NCI-H2029 (cell line): ENCODE data around the gene ERCC3.
"Not testable (repeated sequence)": the region's sequence is repeated elsewhere in the genome, so short reads cannot be mapped to it uniquely, and the experiment has no call there.

Experiments used
- DNase-seq: peaks from one replicate; lab custom pipeline; 2025; lab: John Stamatoyannopoulos, UW

ERCC3 gene

DNA sequence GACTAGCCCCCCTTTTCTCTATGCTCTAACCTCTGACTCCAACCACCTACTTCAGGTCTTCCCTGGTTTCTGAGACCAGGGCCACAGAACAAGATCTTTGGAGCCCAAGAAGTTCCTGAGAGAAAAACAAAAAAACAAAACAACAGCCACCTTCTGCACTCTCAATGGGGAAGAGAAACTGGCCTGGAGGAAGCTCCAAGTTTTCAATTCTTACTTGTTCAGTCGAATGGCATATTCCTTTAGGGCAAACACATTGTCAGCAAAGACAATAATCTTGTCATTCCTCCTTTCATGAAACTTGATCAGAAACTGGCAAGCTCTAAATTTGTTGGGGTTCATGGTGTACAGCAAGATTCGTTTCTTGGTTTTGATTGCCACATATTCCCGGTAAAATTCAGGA lies 15.0 kb downstream of the ERCC3 start:
- no peak for DNase-seq

DNA sequence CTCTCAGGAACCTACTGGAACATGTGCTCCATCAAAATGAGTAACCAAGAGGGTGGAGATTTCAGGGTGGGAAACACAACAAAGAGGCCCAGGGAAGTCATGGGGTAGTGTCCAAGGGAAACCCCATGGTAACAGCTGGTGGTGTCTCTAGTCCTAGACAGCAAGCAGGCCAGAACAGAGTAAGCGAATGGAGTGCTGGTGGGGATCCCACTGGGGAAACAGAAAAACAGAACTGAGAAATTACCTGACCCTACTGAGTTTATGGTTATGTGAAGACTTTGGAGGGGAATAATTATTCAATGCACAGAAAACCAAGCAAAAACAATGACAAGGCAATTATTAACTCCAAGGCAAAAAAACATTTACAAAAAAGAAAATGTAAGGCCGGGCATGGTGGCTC lies 16.9 kb downstream of the ERCC3 start:
- DNase-seq = no peak

DNA sequence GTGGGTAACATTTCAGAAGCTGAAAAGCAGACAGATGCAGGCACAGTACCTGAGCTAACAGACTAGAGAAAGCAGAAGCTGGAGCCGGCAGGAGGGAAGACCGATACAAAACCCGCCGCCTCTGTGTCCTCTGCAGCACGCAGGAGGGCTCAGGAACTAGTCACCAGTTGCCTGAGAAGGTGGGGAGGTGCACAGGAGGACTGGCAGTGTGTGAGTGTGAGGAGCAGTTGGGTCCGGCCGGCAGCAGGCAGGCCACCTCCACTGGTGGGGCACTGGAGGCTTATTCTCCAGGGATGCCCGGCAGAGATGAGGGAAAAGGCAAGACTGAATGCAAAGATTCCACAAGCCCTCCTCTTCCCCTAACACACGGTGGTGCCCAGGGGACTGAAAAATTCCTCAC lies 18.2 kb downstream of the ERCC3 start:
- DNase-seq = no peak

DNA sequence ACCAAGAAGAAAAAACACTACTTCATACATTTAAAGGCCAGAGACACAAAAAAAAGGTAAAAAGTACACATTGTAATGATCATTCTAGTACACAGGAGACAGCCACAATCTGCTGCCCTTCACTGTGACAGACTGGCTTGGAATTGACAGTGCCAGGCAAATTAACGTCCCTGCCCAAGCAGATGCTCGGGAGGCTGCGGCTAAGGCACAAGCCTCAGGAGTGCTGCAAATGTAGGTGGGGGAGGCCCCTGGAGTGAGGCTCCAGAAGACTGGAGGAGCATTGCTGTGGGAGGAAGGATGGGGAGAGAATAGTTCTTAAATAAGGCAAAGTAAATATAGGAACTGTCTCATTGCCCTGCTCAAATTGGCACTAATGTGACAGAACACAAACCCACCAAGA lies 18.6 kb downstream of the ERCC3 start:
- DNase-seq = no peak

GRCh38 chr2:127270663-127271062 lies 23.3 kb downstream of the ERCC3 start:
- DNase-seq = no peak

DNA sequence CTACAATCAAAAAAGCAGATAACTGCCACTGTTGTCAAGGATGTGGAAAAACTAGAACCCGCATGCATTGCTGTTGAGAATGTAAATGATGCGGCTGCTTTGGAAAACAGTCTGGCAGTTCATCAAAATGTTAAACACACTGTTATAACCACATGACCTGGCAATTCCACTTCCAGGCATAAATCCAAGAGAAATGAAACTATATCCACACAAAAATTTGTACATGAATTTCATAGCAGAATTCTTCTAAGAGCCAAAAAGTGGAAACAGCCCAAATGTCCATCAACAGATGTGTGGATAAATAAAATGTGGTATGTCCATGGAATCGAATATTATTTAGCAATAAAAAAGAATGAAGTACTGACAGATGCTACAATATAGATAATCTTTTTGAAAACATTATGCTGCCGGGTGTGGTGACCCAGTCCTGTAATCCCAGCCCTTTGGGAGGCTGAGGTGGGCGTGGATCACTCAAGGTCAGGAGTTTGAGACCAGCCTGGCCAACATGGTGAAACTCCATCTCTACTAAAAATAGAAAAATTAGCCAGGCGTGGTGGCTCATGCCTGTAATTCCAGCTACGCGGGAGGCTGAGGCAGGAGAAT lies 32.0 kb downstream of the ERCC3 start:
- no peak for DNase-seq

DNA sequence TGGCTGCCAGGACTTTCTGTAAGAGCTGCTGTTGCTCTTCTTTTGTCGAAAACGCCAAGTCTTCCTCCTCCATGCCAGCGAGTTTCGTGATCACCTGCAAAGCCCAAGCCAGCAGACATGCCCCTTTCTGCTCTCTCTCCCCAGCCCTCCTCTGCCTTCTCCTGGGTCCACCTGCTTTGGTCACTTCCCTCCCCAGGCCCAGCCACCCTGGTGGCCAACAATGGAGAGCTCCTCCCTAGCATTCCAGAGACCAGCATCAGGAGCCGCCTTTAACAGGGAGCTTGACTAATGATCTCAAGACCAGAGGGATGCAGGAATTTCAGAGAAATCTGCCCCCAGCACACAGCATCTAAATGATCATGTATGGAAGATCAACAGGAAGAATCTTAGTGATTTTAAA lies 34.6 kb downstream of the ERCC3 start:
- no peak for DNase-seq

DNA sequence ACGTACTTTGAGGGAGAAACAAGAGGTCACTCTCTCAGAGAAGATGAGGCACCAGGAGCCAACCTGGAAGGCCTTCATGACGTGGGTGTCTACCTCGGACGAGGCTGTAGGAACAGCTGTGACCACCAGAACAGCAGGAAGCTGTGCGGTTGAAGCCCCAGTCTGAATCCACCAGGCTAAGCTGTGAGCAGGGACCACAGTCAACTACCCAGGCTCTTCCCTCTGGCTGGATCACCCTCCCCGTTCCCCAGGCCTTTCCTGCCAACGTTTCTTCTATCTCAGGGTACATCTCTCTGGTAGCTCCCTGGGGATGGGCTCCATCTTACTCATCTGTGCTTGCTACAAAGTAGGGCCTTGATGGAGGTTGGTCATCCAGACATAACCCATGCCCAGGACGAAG lies 37.1 kb downstream of the ERCC3 start:
- no peak for DNase-seq

GRCh38 chr2:127256381-127256780 lies 37.6 kb downstream of the ERCC3 start:
- DNase-seq = no peak

DNA sequence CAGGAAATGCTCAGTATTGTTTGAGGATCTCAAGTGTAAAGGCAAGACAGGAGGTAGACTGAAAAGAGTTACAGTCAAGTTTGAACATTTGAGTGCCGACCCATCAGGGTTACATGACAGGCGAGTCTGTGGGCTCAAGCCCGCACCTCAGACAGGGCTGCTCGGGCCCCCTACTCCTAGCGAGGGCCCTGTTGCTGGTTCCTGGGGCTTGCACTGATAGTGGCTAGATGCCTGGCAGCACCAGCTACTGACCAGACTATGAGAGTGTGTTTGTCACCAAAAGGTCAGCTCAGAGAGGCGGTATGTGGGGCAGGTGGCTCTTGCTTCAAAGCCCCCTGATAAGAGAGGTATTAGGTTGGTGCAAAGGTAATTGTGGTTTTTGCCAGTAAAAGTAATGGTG lies 38.2 kb downstream of the ERCC3 start:
- DNase-seq = no peak

DNA sequence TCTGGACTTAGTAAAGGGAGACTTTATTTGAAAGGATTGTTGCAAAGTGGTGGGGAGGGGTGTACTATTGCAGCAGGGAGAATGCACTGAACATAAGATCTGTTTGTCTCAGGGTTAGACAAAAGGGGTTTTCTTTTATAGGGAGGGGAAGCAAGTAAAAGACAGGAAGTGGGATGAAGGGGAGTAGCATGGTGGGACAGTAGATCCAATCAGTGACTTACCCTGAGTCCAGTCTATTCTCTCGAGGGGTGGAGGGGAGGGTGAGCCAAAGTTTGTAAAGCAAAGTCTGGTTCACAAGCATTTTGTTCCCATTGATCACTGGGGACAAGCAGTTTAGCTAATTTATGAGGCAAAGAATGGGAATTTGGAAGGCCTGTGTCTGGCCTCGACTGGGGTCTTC lies 38.8 kb downstream of the ERCC3 start:
- DNase-seq = no peak

- DNase-seq = no peak
Observed at GRCh38 chr2:127254386-127254981, 39.5 kb downstream of the ERCC3 start.

DNA sequence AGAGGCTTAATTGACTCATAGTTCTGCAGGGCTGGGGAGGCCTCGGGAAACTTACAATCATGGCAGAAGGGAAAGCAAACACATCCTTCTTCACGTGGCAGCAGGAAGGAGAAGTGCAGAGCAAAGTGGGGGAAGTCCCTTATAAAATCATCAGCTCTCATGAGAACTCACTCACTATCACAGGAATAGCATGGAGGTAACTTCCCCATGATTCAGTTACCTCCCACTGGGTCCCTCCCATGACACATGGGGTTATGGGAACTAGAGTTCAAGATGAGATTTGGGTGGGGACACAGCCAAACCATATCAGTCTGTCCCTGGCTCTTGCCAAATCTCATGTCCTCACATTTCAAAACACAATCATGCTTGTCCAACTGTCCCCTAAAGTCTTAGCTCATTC lies 52.8 kb downstream of the ERCC3 start:
- DNase-seq = not testable (repeated sequence)

DNA sequence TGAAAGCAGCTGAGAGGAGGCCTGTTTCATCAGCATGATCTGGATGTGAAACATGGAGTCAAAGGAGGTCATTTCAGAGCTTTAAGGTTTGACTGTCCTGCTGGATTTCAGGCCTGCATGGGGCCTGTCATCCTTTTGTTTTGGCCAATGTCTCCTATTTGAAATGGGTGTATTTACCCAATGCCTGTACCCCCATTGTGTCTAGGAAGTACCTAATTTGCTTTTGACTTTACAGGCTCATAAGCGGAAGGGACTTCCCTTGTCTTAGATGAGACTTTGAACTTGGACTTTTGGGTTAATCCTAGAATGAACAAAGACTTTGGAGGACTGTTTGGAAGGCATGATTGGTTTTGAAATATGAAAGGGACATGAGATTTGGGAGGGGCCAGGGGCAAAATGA lies 54.5 kb downstream of the ERCC3 start:
- no peak for DNase-seq

DNA sequence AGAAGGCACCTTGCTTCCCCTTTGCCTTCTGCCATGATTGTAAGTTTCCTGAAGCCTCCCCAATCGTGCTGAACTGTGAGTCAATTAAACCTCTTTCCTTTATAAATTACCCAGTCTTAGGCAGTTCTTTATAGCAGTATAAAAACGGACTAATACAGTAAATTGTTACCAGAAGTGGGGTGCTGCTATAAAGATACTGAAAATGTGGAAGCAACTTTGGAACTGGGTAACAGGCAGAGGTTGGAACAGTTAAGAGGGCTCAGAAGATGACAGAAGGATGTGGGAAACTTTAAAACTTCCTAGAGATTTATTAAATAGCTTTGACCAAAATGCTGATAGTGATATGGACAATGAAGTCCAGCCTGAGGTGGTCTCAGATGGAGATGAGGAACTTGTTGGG lies 56.2 kb downstream of the ERCC3 start:
- DNase-seq = not testable (repeated sequence)

- no peak for DNase-seq
Observed at GRCh38 chr2:127235082-127235702, 58.8 kb downstream of the ERCC3 start.

GRCh38 chr2:127233710-127234109 lies 60.2 kb downstream of the ERCC3 start:
- no peak for DNase-seq

DNA sequence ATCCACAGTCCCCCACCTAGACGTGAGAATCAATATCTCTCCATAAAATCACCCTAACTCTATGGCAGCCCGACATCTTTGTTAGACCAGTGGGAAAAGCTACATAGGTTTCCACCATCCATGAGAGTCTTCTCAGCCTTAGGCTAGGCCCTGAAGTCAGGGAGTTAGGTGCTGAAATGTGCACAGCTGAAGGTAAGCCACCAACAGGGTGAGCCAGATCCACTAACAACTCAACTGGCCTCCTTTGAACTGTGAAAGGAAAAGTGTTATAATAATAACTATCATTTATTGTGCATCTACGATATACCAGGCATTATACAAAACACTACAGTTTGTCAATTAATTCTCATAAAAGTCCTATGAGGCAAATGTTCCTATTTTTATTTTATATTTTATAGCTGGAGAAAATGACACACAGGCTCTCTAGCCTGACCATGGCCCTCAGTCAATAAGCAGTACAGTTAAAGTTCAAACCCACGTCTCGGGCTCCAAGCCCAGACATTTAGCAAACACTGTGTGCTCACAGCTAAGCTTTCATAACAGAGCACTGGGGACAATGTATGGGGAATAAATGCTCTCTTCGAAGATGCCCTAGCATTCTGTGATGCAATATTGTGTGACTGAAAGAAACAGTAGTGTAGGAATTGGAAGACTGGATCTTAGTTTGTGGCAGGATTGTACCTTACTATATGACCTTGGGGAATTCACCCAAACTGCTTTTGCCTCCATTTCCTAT lies 62.6 kb downstream of the ERCC3 start:
- no peak for DNase-seq

GRCh38 chr2:127229555-127229954 lies 64.4 kb downstream of the ERCC3 start:
- no peak for DNase-seq

- no peak for DNase-seq
Observed at GRCh38 chr2:127228102-127228501, 65.8 kb downstream of the ERCC3 start.

DNA sequence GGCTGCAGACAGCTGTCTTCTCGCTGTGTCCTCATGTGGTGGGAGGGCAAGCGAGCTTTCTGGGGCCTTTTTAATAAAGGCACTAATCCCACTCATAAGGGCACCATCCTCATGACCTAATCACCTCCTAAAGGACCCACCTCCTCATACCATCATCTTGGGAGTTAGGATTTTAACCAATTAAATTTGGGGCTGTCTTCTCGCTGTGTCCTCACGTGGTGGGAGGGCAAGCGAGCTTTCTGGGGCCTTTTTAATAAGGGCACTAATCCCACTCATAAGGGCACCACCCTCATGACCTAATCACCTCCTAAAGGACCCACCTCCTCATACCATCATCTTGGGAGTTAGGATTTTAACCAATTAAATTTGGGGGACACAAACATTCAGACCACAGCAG lies 66.7 kb downstream of the ERCC3 start:
- not testable (repeated sequence) for DNase-seq

- DNase-seq = peak; percentile 96
Observed at GRCh38 chr2:127226520-127227263, 67.3 kb downstream of the ERCC3 start.
